Effector memory CD8-positive, alpha-beta T cell (primary cell): ENCODE measurements around the gene OR2F1.
A peak's percentile ranks its signal among the peaks of the same experiment; 100 is the strongest.

Experiments used
- ATAC-seq: fragments of 150-1000 bp; cut with Tn5 transposase; replicated peaks from 2 replicates; pipeline ENCODE4 v1.10.0; 2021; ENCODE audit warnings: mild to moderate bottlenecking, moderate library complexity
- DNase-seq, 3 experiments: peaks; one replicate each; pipeline ENCODE4 v3.0.0; 2021
- H3K27ac Mint-ChIP-seq, 2 donors: one replicate each; pipeline ENCODE4 v1.8.0; 2022; ENCODE audit warnings: mild to moderate bottlenecking in 2 of 2, mixed read lengths in 2 of 2, moderate library complexity in 2 of 2
- H3K27me3 Mint-ChIP-seq, 2 donors: one replicate each; pipeline ENCODE4 v1.8.0; 2022; ENCODE audit warnings: mixed read lengths in 2 of 2
- H3K36me3 Mint-ChIP-seq: one replicate; pipeline ENCODE4 v1.8.0; 2022; ENCODE audit warnings: mild to moderate bottlenecking, moderate library complexity, mixed read lengths; ENCODE audit not compliant: insufficient read depth
- H3K4me1 Mint-ChIP-seq, 2 donors: one replicate each; pipeline ENCODE4 v1.8.0; 2022; ENCODE audit warnings: low read depth in 2 of 2, mixed read lengths in 2 of 2
- H3K4me3 Mint-ChIP-seq, 2 donors: one replicate each; pipeline ENCODE4 v1.8.0; 2022; ENCODE audit warnings: mild to moderate bottlenecking in 2 of 2, mixed read lengths in 2 of 2, moderate library complexity in 2 of 2
- H3K9me3 Mint-ChIP-seq, 2 donors: one replicate each; pipeline ENCODE4 v1.8.0; 2022; ENCODE audit warnings: mixed read lengths in 2 of 2

The OR2F1 gene

GRCh38 chr7:143973870-143974416 is 19.3 kb downstream of the OR2F1 start:
- Mint-ChIP-seq H3K27me3 (peaks cover 22 to 28% of the 10 kb centered on the region in 2 donors), H3K27ac (no peak overlapping the region), H3K36me3 (peaks cover 2% of the 10 kb centered on the region), H3K4me3 (no peak overlapping the region), H3K4me1 (no peaks in the 10 kb centered on the region), H3K9me3 (no peaks in the 10 kb centered on the region)
- ATAC-seq: no peak
- no peak for DNase-seq

- H3K4me3 Mint-ChIP-seq: no peak overlapping the region
- peaks cover 21 to 26% of the 10 kb centered on the region in 2 donors for H3K27me3 Mint-ChIP-seq
- peaks cover 2% of the 10 kb centered on the region for H3K36me3 Mint-ChIP-seq
- H3K4me1 Mint-ChIP-seq: no peaks in the 10 kb centered on the region
- DNase-seq (no peak), ATAC-seq (no peak)
- no peak overlapping the region for H3K27ac Mint-ChIP-seq
- H3K9me3 Mint-ChIP-seq: no peaks in the 10 kb centered on the region
Observed at GRCh38 chr7:143974459-143974858, 19.8 kb downstream of the OR2F1 start.

GRCh38 chr7:143975617-143976016 is 21.0 kb downstream of the OR2F1 start:
- ATAC-seq: no peak
- no peak overlapping the region for H3K27ac Mint-ChIP-seq

GRCh38 chr7:143978585-143978984 is 23.9 kb downstream of the OR2F1 start:
- no peak overlapping the region for H3K4me3 Mint-ChIP-seq

More at GRCh38 chr7:143975617-143976016, 21.0 kb downstream of the OR2F1 start:
- Mint-ChIP-seq H3K4me1 (no peaks in the 10 kb centered on the region), H3K27me3 (peaks cover 21% of the 10 kb centered on the region in 2 donors), H3K36me3 (peaks cover 2% of the 10 kb centered on the region), H3K4me3 (no peak overlapping the region), H3K9me3 (no peaks in the 10 kb centered on the region)
- DNase-seq: no peak

GRCh38 chr7:143979359-143979758 is 24.7 kb downstream of the OR2F1 start:
- no peak overlapping the region for H3K27ac Mint-ChIP-seq
- no peaks in the 10 kb centered on the region for H3K9me3 Mint-ChIP-seq
- H3K4me1 Mint-ChIP-seq: no peaks in the 10 kb centered on the region
- DNase-seq: no peak
- no peaks in the 10 kb centered on the region for H3K36me3 Mint-ChIP-seq
- peaks cover 15 to 21% of the 10 kb centered on the region in 2 donors for H3K27me3 Mint-ChIP-seq
- H3K4me3 Mint-ChIP-seq: no peak overlapping the region
- no peak for ATAC-seq

More at GRCh38 chr7:143978585-143978984, 23.9 kb downstream of the OR2F1 start:
- Mint-ChIP-seq H3K4me1 (no peaks in the 10 kb centered on the region), H3K9me3 (no peaks in the 10 kb centered on the region), H3K36me3 (no peaks in the 10 kb centered on the region), H3K27me3 (peaks cover 22 to 23% of the 10 kb centered on the region in 2 donors), H3K27ac (no peak overlapping the region)
- no peak for DNase-seq
- ATAC-seq: no peak

- no peaks in the 10 kb centered on the region for H3K9me3 Mint-ChIP-seq
- H3K36me3 Mint-ChIP-seq: no peaks in the 10 kb centered on the region
- no peaks in the 10 kb centered on the region for H3K4me1 Mint-ChIP-seq
- H3K27ac Mint-ChIP-seq: no peak overlapping the region
- peaks cover 9 to 15% of the 10 kb centered on the region in 2 donors for H3K27me3 Mint-ChIP-seq
- no peak for DNase-seq
- no peak overlapping the region for H3K4me3 Mint-ChIP-seq
- no peak for ATAC-seq
Observed at GRCh38 chr7:143979998-143980397, 25.4 kb downstream of the OR2F1 start.

- Mint-ChIP-seq H3K27ac (no peak overlapping the region), H3K9me3 (no peaks in the 10 kb centered on the region), H3K27me3 (peaks cover 8 to 12% of the 10 kb centered on the region in 2 donors), H3K36me3 (no peaks in the 10 kb centered on the region), H3K4me1 (no peaks in the 10 kb centered on the region), H3K4me3 (no peak overlapping the region)
- ATAC-seq: no peak
- no peak for DNase-seq
Observed at GRCh38 chr7:143980746-143981510, 26.3 kb downstream of the OR2F1 start.

GRCh38 chr7:143983960-143984359 is 29.3 kb downstream of the OR2F1 start:
- Mint-ChIP-seq H3K4me3 (no peak overlapping the region), H3K9me3 (no peaks in the 10 kb centered on the region), H3K27ac (no peak overlapping the region), H3K4me1 (peaks cover 2 to 8% of the 10 kb centered on the region in 2 donors), H3K36me3 (no peaks in the 10 kb centered on the region), H3K27me3 (peaks cover 8 to 12% of the 10 kb centered on the region in 2 donors)
- ATAC-seq: no peak
- no peak for DNase-seq

- no peak for ATAC-seq
- DNase-seq: no peak
- peaks cover 4 to 11% of the 10 kb centered on the region in 2 donors for H3K9me3 Mint-ChIP-seq
- H3K4me3 Mint-ChIP-seq: peak overlapping the region; percentile 8 to 26
- H3K27me3 Mint-ChIP-seq: peaks cover 6 to 9% of the 10 kb centered on the region in 2 donors
- peaks cover 2 to 8% of the 10 kb centered on the region in 2 donors for H3K4me1 Mint-ChIP-seq
- H3K27ac Mint-ChIP-seq: no peak overlapping the region
- no peaks in the 10 kb centered on the region for H3K36me3 Mint-ChIP-seq
Observed at GRCh38 chr7:143987513-143987912, 32.9 kb downstream of the OR2F1 start.

GRCh38 chr7:143988976-143989745 is 34.5 kb downstream of the OR2F1 start:
- no peak overlapping the region for H3K27ac Mint-ChIP-seq
- DNase-seq (no peak), ATAC-seq (no peak)
- peaks cover 4 to 11% of the 10 kb centered on the region in 2 donors for H3K9me3 Mint-ChIP-seq
- peaks cover 2 to 8% of the 10 kb centered on the region in 2 donors for H3K4me1 Mint-ChIP-seq
- H3K27me3 Mint-ChIP-seq: peaks cover 9 to 10% of the 10 kb centered on the region in 2 donors
- no peaks in the 10 kb centered on the region for H3K36me3 Mint-ChIP-seq
- H3K4me3 Mint-ChIP-seq: no peak overlapping the region

- peaks cover 4 to 11% of the 10 kb centered on the region in 2 donors for H3K9me3 Mint-ChIP-seq
- H3K4me3 Mint-ChIP-seq: no peak overlapping the region
- H3K36me3 Mint-ChIP-seq: no peaks in the 10 kb centered on the region
- H3K4me1 Mint-ChIP-seq: peaks cover 0 to under 1% of the 10 kb centered on the region in 2 donors
- no peak for ATAC-seq
- no peak for DNase-seq
- H3K27ac Mint-ChIP-seq: no peak overlapping the region
- peaks cover 9 to 15% of the 10 kb centered on the region in 2 donors for H3K27me3 Mint-ChIP-seq
Observed at GRCh38 chr7:143992670-143993069, 38.0 kb downstream of the OR2F1 start.

GRCh38 chr7:143993924-143994323 is 39.3 kb downstream of the OR2F1 start:
- ATAC-seq: no peak
- peaks cover 9 to 15% of the 10 kb centered on the region in 2 donors for H3K27me3 Mint-ChIP-seq
- H3K27ac Mint-ChIP-seq: no peak overlapping the region

GRCh38 chr7:144000020-144000419 is 45.4 kb downstream of the OR2F1 start, which contains the start of gene OR6B1:
Gene OR6B1, plus strand, starts transcription at chr7:144000320. Its CDS starts 3,677 bp downstream, at chr7:144003997.
- no peak for DNase-seq
- no peak within 1 kb of the TSS for H3K4me3 Mint-ChIP-seq
- no peaks in the 10 kb centered on the region for H3K4me1 Mint-ChIP-seq
- no peak within 1 kb of the TSS for H3K27ac Mint-ChIP-seq
- ATAC-seq: no peak
- H3K36me3 Mint-ChIP-seq: no peaks in the 10 kb centered on the region
- H3K9me3 Mint-ChIP-seq: no peaks in the 10 kb centered on the region
- H3K27me3 Mint-ChIP-seq: peaks cover 19 to 21% of the 10 kb centered on the region in 2 donors

More at GRCh38 chr7:143993924-143994323, 39.3 kb downstream of the OR2F1 start:
- H3K4me3 Mint-ChIP-seq: no peak overlapping the region
- DNase-seq: no peak
- H3K4me1 Mint-ChIP-seq: no peaks in the 10 kb centered on the region
- peaks cover 4 to 11% of the 10 kb centered on the region in 2 donors for H3K9me3 Mint-ChIP-seq
- H3K36me3 Mint-ChIP-seq: no peaks in the 10 kb centered on the region
